ENCODE data around the gene RAB5B.
"Not testable (repeated sequence)": the region's sequence is repeated elsewhere in the genome, so short reads cannot be mapped to it uniquely, and the experiment has no call there.

The RAB5B gene

GRCh38 chr12:56014205-56014604 lies 40.3 kb downstream of the RAB5B start:
- no peak for DNase-seq (ENCODE audit: low spot score)

DNA sequence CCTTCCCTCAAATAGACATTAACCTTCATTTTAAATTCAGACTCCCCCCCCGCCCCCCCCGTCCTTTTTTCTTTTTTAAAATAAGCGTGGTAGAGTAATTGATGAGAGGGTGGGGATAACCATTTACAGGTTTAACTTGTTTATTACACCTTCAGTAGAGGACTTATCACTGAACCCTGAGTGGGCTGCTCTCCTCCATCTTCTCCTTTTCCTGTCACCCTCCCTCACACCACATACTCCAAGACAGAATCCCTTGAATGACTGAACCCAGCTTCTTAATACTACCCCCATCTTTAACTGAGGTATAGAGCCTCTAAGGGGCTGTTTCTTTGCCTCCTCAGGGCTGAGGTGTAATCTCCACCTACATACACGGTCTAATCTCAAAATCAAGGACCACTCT lies 43.3 kb downstream of the RAB5B start:
- no peak for DNase-seq (ENCODE audit: low spot score)

- DNase-seq (ENCODE audit: low spot score) = no peak
These were observed 44.5 kb downstream of the RAB5B start for GRCh38 chr12:56018356-56018755.

- no peak for DNase-seq (ENCODE audit: low spot score)
These were observed 46.7 kb downstream of the RAB5B start, which contains the start of gene IKZF4 for GRCh38 chr12:56020423-56021184. IKZF4 (plus strand) TSS chr12:56021043; CDS start chr12:56021494, 451 bp downstream.

DNA sequence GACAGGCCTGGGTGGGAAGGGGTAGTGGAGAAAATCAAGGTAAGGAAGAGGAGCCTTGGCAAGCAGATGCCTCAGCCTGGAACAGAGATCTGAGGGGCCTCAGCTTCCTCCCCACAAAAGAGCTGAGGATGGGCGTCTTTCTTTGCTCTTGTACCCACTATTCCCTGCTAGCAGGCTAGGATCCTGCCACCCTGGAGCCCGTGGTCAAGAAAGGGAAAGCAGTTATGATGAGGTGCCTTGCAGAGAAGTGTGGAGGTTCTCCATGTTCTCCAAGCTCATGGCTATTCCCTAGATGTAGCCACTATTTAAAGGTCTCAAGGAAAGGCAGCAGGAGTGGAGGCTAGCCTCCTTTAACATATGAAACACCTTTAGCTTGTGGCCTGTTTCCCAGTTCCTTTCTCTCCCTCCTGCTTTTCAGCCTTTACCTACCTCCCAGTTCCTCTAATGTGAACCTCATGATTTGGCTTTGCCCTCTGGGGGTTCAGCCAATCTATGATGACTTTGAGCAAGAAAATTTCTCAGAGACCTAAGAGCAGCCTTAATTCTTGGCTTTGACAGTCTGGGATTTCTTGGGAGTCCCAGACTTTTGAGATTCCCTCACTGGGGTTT lies 48.1 kb downstream of the RAB5B start:
- DNase-seq (ENCODE audit: low spot score) = no peak

DNA sequence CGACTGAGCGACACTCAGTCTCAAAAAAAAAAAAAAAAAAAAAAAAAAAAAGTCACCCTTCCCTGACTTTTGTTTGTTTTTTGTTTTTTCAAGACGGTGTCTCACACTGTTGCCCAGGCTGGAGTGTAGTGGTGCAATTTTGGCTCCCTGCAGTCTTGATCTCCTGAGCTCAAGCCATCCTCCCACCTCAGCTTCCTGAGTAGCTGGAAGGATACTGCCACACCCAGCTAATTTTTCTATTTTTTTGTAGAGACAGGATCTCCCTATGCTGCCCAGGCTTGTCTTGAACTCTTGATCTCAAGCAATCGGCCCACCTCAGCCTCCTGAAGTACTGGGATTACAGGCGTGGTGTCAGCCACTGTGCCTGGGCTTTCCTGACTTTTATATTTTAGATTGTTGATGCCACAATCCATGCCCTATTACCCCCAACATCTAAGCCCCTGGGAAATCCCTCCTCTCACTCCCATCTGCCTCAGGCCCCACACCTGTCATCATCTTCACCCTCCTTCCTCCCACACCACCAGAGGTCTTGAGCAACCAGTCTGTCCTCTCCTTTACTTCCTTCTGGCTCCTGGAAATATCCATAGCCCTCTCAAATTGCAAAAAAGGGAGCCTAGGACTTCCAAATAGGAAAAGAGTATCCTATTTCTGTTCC lies 54.8 kb downstream of the RAB5B start:
- DNase-seq (ENCODE audit: low spot score) = no peak

GRCh38 chr12:56029166-56029519 lies 55.3 kb downstream of the RAB5B start:
- no peak for DNase-seq (ENCODE audit: low spot score)

GRCh38 chr12:56029666-56030293 lies 55.9 kb downstream of the RAB5B start:
- peak; percentile 39 for DNase-seq (ENCODE audit: low spot score)

GRCh38 chr12:56031987-56032386 lies 58.1 kb downstream of the RAB5B start:
- DNase-seq (ENCODE audit: low spot score) = no peak

DNA sequence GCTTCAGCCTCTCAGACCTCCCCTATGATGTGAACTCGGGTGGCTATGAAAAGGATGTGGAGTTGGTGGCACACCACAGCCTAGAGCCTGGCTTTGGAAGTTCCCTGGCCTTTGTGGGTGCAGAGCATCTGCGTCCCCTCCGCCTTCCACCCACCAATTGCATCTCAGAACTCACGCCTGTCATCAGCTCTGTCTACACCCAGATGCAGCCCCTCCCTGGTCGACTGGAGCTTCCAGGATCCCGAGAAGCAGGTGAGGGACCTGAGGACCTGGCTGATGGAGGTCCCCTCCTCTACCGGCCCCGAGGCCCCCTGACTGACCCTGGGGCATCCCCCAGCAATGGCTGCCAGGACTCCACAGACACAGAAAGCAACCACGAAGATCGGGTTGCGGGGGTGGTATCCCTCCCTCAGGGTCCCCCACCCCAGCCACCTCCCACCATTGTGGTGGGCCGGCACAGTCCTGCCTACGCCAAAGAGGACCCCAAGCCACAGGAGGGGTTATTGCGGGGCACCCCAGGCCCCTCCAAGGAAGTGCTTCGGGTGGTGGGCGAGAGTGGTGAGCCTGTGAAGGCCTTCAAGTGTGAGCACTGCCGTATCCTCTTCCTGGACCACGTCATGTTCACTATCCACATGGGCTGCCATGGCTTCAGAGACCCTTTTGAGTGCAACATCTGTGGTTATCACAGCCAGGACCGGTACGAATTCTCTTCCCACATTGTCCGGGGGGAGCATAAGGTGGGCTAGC lies 60.9 kb downstream of the RAB5B start:
- no peak for DNase-seq (ENCODE audit: low spot score)

DNA sequence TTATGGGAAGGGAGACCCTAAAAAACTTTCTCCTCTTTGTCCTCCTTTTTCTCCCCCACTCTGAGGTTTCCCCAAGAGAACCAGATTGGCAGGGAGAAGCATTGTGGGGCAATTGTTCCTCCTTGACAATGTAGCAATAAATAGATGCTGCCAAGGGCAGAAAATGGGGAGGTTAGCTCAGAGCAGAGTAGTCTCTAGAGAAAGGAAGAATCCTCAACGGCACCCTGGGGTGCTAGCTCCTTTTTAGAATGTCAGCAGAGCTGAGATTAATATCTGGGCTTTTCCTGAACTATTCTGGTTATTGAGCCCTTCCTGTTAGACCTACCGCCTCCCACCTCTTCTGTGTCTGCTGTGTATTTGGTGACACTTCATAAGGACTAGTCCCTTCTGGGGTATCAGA lies 63.3 kb downstream of the RAB5B start:
- DNase-seq (ENCODE audit: low spot score) = no peak

DNA sequence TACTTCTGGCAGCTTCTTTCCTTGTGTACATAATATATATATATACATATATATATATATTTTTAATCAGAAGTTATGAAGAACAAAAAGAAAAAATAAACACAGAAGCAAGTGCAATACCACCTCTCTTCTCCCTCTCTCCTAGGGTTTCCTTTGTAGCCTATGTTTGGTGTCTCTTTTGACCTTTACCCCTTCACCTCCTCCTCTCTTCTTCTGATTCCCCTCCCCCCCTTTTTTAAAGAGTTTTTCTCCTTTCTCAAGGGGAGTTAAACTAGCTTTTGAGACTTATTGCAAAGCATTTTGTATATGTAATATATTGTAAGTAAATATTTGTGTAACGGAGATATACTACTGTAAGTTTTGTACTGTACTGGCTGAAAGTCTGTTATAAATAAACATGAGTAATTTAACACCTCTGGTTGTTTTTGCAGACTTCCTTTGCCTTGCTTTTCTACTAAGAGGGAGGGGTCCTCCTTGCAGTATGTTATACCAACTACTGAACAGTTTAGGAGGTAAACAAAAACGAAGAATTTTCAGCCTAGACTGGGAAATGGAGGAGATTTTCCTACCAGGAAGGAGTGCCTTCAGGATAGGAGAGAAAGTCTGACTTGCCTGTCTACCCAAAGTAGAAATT lies 64.3 kb downstream of the RAB5B start:
- DNase-seq (ENCODE audit: low spot score) = no peak

GRCh38 chr12:56040151-56040550 lies 66.3 kb downstream of the RAB5B start:
- no peak for DNase-seq (ENCODE audit: low spot score)

GRCh38 chr12:56040963-56041551 lies 67.2 kb downstream of the RAB5B start:
- no peak for DNase-seq (ENCODE audit: low spot score)

GRCh38 chr12:56041552-56042429 lies 67.9 kb downstream of the RAB5B start, which contains the start of gene RPS26:
RPS26 (plus strand) TSS chr12:56041918; CDS start chr12:56042167, 249 bp downstream.
- peak; percentile 83 for DNase-seq (ENCODE audit: low spot score)

GRCh38 chr12:56042430-56042813 lies 68.5 kb downstream of the RAB5B start:
- DNase-seq (ENCODE audit: low spot score) = not testable (repeated sequence)

GRCh38 chr12:56042843-56043242 lies 69.0 kb downstream of the RAB5B start:
- no peak for DNase-seq (ENCODE audit: low spot score)

All from germinal center (tissue), 1 donor.